ENCODE measurements around the gene WDR7.

WDR7 gene

DNA sequence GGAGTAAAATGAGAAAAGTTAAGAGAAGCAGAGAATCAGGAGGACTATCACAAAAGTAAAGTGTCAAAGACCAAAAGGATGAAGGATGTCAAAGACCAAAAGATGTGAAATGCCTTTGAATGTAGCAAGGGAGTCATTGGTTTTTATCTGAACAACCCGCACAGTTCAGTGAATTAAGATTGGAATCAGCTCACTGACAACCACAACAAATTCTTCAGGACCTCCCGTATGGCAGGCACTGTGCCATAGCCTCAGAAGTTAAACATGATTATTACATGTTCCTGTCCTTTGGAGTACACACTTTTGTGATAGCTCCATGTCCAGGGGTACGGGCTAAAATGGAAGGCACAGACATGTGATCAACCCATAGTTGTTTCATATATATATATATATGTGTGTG lies 7.8 kb upstream of the WDR7 start:
- no peak overlapping the region for H3K14ac ChIP-seq (ENCODE audit: low read length in 2 of 2)
- H3K27ac ChIP-seq (ENCODE audit: low read length, poor library complexity, severe bottlenecking), result no peak overlapping the region
- no peak overlapping the region for H2AFZ ChIP-seq (ENCODE audit: low read depth, low read length)
- no peaks in the 10 kb centered on the region for H3K27me3 ChIP-seq (ENCODE audit: control insufficient read depth in 1 of 2, insufficient read depth in 1 of 2, low read length in 2 of 2)
- H2AK5ac ChIP-seq (ENCODE audit: low read length, severe bottlenecking), result no peak overlapping the region
- no peaks in the 10 kb centered on the region for H3K79me1 ChIP-seq (replicated peaks; ENCODE audit: low read length, poor library complexity, severe bottlenecking)
- H4K8ac ChIP-seq (ENCODE audit: low read length), result no peak overlapping the region
- DNase-seq, result no peak
- H3K23ac ChIP-seq (ENCODE audit: low read length in 2 of 2), result no peak overlapping the region
- no peak overlapping the region for H3K18ac ChIP-seq (ENCODE audit: low read depth in 1 of 2, low read length in 2 of 2)
- no peaks in the 10 kb centered on the region for H3K9me3 ChIP-seq (ENCODE audit: control insufficient read depth, low read length)
- H2BK12ac ChIP-seq (ENCODE audit: low read length in 2 of 2), result no peak overlapping the region
- H3K36me3 ChIP-seq (ENCODE audit: control insufficient read depth in 1 of 2, insufficient read depth in 2 of 2, low read depth in 1 of 2, low read length in 2 of 2), result no peaks in the 10 kb centered on the region
- H2BK15ac ChIP-seq (ENCODE audit: low read depth, poor library complexity, severe bottlenecking), result no peak overlapping the region
- no peak overlapping the region for H3K4ac ChIP-seq (ENCODE audit: low read depth in 1 of 2, low read length in 2 of 2)
- no peaks in the 10 kb centered on the region for H3K4me1 ChIP-seq (ENCODE audit: control insufficient read depth, insufficient read depth, low read depth, low read length)
- H3K9ac ChIP-seq (ENCODE audit: low read length), result no peak overlapping the region
- no peak overlapping the region for H3K4me2 ChIP-seq (ENCODE audit: low read length, poor library complexity, severe bottlenecking)
- WGBS, result 89% methylated on average over 2 of the region's 3 CpGs
- H3K4me3 ChIP-seq (ENCODE audit: insufficient read depth in 1 of 2, low read depth in 1 of 2, low read length in 2 of 2), result no peak overlapping the region
- no peak overlapping the region for H2BK120ac ChIP-seq (ENCODE audit: low read depth, low read length)
- H4K91ac ChIP-seq (ENCODE audit: low read length), result no peak overlapping the region
- no peak overlapping the region for H2BK5ac ChIP-seq (ENCODE audit: low read depth, low read length, poor library complexity, severe bottlenecking)

DNA sequence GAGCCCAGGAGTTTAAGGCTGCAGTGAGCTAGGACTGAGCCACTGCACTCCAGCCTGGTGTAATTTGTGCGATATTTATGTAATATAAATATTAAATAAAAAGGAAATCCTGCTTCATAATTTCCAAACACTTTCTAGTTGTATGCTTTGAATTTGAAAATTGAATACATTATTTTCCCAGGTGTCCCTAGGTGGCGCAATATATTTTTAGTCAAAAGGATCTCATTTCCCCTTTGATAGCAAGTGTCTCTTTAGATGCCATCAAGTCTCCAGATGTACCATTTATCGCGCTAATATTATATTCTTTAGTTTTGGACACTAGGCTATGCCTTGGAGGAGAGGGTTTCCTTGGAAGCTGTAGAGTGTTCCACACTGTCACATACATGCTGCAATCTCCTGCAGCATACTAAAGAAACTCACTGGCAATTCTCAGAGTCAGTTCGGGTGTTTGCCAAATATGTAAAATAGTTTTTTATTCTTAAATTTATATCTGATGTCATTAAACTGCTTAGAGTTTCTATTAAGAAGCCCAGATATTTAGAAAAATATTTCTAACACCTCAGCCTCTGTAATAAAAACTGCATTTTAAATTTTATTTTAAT lies 5.6 kb upstream of the WDR7 start:
- Histone ChIP-seq H4K8ac (ENCODE audit: low read length) (no peak overlapping the region), H3K4me1 (ENCODE audit: control insufficient read depth, insufficient read depth, low read depth, low read length) (no peaks in the 10 kb centered on the region), H3K4me2 (ENCODE audit: low read length, poor library complexity, severe bottlenecking) (no peak overlapping the region), H3K9ac (ENCODE audit: low read length) (no peak overlapping the region), H2BK120ac (ENCODE audit: low read depth, low read length) (no peak overlapping the region), H2BK15ac (ENCODE audit: low read depth, poor library complexity, severe bottlenecking) (no peak overlapping the region), H4K91ac (ENCODE audit: low read length) (no peak overlapping the region), H3K27me3 (ENCODE audit: control insufficient read depth in 1 of 2, insufficient read depth in 1 of 2, low read length in 2 of 2) (no peaks in the 10 kb centered on the region), H3K4ac (ENCODE audit: low read depth in 1 of 2, low read length in 2 of 2) (no peak overlapping the region), H2AFZ (ENCODE audit: low read depth, low read length) (no peak overlapping the region), H3K9me3 (ENCODE audit: control insufficient read depth, low read length) (no peaks in the 10 kb centered on the region), H2AK5ac (ENCODE audit: low read length, severe bottlenecking) (no peak overlapping the region), H3K14ac (ENCODE audit: low read length in 2 of 2) (no peak overlapping the region), H3K79me1 (replicated peaks; ENCODE audit: low read length, poor library complexity, severe bottlenecking) (no peaks in the 10 kb centered on the region), H3K27ac (ENCODE audit: low read length, poor library complexity, severe bottlenecking) (no peak overlapping the region), H3K4me3 (ENCODE audit: insufficient read depth in 1 of 2, low read depth in 1 of 2, low read length in 2 of 2) (no peak overlapping the region), H2BK12ac (ENCODE audit: low read length in 2 of 2) (no peak overlapping the region), H2BK5ac (ENCODE audit: low read depth, low read length, poor library complexity, severe bottlenecking) (no peak overlapping the region), H3K18ac (ENCODE audit: low read depth in 1 of 2, low read length in 2 of 2) (no peak overlapping the region), H3K36me3 (ENCODE audit: control insufficient read depth in 1 of 2, insufficient read depth in 2 of 2, low read depth in 1 of 2, low read length in 2 of 2) (no peaks in the 10 kb centered on the region), H3K23ac (ENCODE audit: low read length in 2 of 2) (no peak overlapping the region)
- no peak for DNase-seq
- no CpG with 5 or more reads among the region's 5 CpGs for WGBS

DNA sequence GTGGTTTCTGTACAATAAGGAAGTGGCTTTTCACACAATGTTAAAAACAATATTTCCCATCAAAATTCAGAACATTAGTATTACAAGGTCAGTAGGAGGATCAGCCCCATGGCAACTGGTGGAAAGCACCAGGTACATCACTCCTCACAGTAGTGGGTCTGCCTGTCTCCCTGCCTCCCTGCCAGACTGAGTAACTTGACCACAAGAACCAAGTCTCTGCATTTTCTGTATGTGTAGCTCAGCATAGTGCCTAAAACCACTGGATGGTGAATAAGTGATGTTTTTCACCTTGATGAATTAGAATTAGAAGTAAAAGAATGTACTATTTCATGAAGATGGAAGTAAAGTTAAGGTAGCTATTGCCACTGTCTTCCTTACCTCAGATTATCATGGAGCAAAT lies 4.1 kb upstream of the WDR7 start:
- no peak overlapping the region for H4K8ac ChIP-seq (ENCODE audit: low read length)
- H3K14ac ChIP-seq (ENCODE audit: low read length in 2 of 2), result no peak overlapping the region
- no peak overlapping the region for H3K4me3 ChIP-seq (ENCODE audit: insufficient read depth in 1 of 2, low read depth in 1 of 2, low read length in 2 of 2)
- no peak overlapping the region for H2BK120ac ChIP-seq (ENCODE audit: low read depth, low read length)
- no peak overlapping the region for H3K4me2 ChIP-seq (ENCODE audit: low read length, poor library complexity, severe bottlenecking)
- H2BK12ac ChIP-seq (ENCODE audit: low read length in 2 of 2), result no peak overlapping the region
- no peaks in the 10 kb centered on the region for H3K9me3 ChIP-seq (ENCODE audit: control insufficient read depth, low read length)
- H3K4ac ChIP-seq (ENCODE audit: low read depth in 1 of 2, low read length in 2 of 2), result no peak overlapping the region
- H3K9ac ChIP-seq (ENCODE audit: low read length), result no peak overlapping the region
- H3K27me3 ChIP-seq (ENCODE audit: control insufficient read depth in 1 of 2, insufficient read depth in 1 of 2, low read length in 2 of 2), result no peaks in the 10 kb centered on the region
- H2AFZ ChIP-seq (ENCODE audit: low read depth, low read length), result no peak overlapping the region
- peaks cover 6% of the 10 kb centered on the region for H3K79me1 ChIP-seq (replicated peaks; ENCODE audit: low read length, poor library complexity, severe bottlenecking)
- H4K91ac ChIP-seq (ENCODE audit: low read length), result no peak overlapping the region
- DNase-seq, result no peak
- no peak overlapping the region for H3K27ac ChIP-seq (ENCODE audit: low read length, poor library complexity, severe bottlenecking)
- H3K36me3 ChIP-seq (ENCODE audit: control insufficient read depth in 1 of 2, insufficient read depth in 2 of 2, low read depth in 1 of 2, low read length in 2 of 2), result no peaks in the 10 kb centered on the region
- no peak overlapping the region for H2AK5ac ChIP-seq (ENCODE audit: low read length, severe bottlenecking)
- H3K18ac ChIP-seq (ENCODE audit: low read depth in 1 of 2, low read length in 2 of 2), result no peak overlapping the region
- no peak overlapping the region for H2BK5ac ChIP-seq (ENCODE audit: low read depth, low read length, poor library complexity, severe bottlenecking)
- H3K4me1 ChIP-seq (ENCODE audit: control insufficient read depth, insufficient read depth, low read depth, low read length), result peaks cover 3% of the 10 kb centered on the region
- no peak overlapping the region for H2BK15ac ChIP-seq (ENCODE audit: low read depth, poor library complexity, severe bottlenecking)
- no peak overlapping the region for H3K23ac ChIP-seq (ENCODE audit: low read length in 2 of 2)

DNA sequence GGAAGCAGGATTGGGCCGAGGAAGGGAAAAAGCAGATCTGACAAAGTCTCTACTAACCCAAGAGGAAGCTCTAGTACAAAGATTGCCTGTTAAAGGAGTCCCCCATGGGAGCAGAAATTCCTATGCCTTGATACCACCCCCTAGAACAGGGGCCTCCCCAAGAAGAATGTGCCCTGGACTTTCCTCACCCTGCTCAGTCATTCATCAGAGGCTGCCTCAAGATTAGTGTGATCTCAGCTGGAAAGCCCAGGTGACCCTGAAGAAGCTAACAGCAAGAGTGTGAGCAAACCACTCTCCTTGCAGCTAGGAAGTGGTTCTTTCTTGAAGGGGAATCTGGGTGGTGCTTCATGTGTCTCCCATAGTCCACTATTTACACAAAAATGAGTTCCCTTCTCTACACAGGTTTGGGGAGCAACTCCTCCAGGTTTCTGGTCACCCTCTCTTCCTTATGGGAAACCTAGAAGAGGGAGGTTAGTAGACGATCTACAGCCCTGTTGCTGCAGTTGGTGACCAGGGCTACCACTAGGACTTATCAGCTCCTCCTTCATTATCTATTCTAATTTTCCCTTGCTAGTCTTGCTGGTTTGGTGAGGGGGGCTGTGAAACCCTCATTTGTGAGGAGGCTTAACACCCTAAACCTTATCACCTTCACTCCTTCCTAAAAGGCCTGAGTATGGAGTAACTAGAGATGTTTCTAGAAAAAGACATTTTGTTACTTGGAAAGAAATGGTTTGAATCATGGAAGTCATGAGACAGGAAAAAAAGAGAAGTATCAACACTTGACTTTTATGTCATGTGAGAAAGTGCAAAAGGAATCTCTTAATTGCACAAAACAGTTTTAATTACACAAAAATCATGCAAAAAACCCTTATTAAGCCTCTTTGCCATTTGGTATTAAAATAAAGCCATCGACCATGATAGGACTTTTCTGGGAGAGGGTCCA lies 2.9 kb upstream of the WDR7 start:
- no peak overlapping the region for H3K4ac ChIP-seq (ENCODE audit: low read depth in 1 of 2, low read length in 2 of 2)
- H2BK15ac ChIP-seq (ENCODE audit: low read depth, poor library complexity, severe bottlenecking), result no peak overlapping the region
- H4K91ac ChIP-seq (ENCODE audit: low read length), result no peak overlapping the region
- H3K4me1 ChIP-seq (ENCODE audit: control insufficient read depth, insufficient read depth, low read depth, low read length), result peaks cover 3% of the 10 kb centered on the region
- DNase-seq, result no peak
- no peak overlapping the region for H2AFZ ChIP-seq (ENCODE audit: low read depth, low read length)
- no peak overlapping the region for H3K23ac ChIP-seq (ENCODE audit: low read length in 2 of 2)
- 83% methylated on average over 1 of the region's 3 CpGs for WGBS
- no peak overlapping the region for H3K18ac ChIP-seq (ENCODE audit: low read depth in 1 of 2, low read length in 2 of 2)
- no peak overlapping the region for H3K4me3 ChIP-seq (ENCODE audit: insufficient read depth in 1 of 2, low read depth in 1 of 2, low read length in 2 of 2)
- H3K27me3 ChIP-seq (ENCODE audit: control insufficient read depth in 1 of 2, insufficient read depth in 1 of 2, low read length in 2 of 2), result no peaks in the 10 kb centered on the region
- H3K36me3 ChIP-seq (ENCODE audit: control insufficient read depth in 1 of 2, insufficient read depth in 2 of 2, low read depth in 1 of 2, low read length in 2 of 2), result no peaks in the 10 kb centered on the region
- H3K27ac ChIP-seq (ENCODE audit: low read length, poor library complexity, severe bottlenecking), result no peak overlapping the region
- H3K9ac ChIP-seq (ENCODE audit: low read length), result no peak overlapping the region
- H3K79me1 ChIP-seq (replicated peaks; ENCODE audit: low read length, poor library complexity, severe bottlenecking), result peaks cover 6% of the 10 kb centered on the region
- no peaks in the 10 kb centered on the region for H3K9me3 ChIP-seq (ENCODE audit: control insufficient read depth, low read length)
- no peak overlapping the region for H2BK5ac ChIP-seq (ENCODE audit: low read depth, low read length, poor library complexity, severe bottlenecking)
- H4K8ac ChIP-seq (ENCODE audit: low read length), result no peak overlapping the region
- H2BK120ac ChIP-seq (ENCODE audit: low read depth, low read length), result no peak overlapping the region
- H3K4me2 ChIP-seq (ENCODE audit: low read length, poor library complexity, severe bottlenecking), result no peak overlapping the region
- H2BK12ac ChIP-seq (ENCODE audit: low read length in 2 of 2), result no peak overlapping the region
- no peak overlapping the region for H3K14ac ChIP-seq (ENCODE audit: low read length in 2 of 2)
- no peak overlapping the region for H2AK5ac ChIP-seq (ENCODE audit: low read length, severe bottlenecking)

All from mesenchymal stem cell (in vitro differentiated cells and primary cell).